IPS-18c (cell line): ENCODE results near the gene TMEM101.
"Not testable (repeated sequence)": the region's sequence is repeated elsewhere in the genome, so short reads cannot be mapped to it uniquely, and the experiment has no call there.

Source experiments
- H3K4me3 ChIP-seq: 2 replicates; pipeline ENCODE4 v1.7.0; 2013; ENCODE audit warnings: low read depth, mild to moderate bottlenecking, low read length, moderate library complexity; ENCODE audit not compliant: insufficient read depth
- H3K9me3 ChIP-seq: one replicate; pipeline ENCODE4 v1.6.1; 2013; ENCODE audit warnings: mild to moderate bottlenecking, low read length, moderate library complexity; ENCODE audit not compliant: control insufficient read depth, insufficient read depth

TMEM101 gene

GRCh38 chr17:43962479-43962878 lies 52.3 kb downstream of the TMEM101 start:
- H3K4me3 ChIP-seq, result no peak overlapping the region
- no peaks in the 10 kb centered on the region for H3K9me3 ChIP-seq

GRCh38 chr17:43961954-43962353 lies 52.8 kb downstream of the TMEM101 start:
- no peaks in the 10 kb centered on the region for H3K9me3 ChIP-seq
- no peak overlapping the region for H3K4me3 ChIP-seq

GRCh38 chr17:43961292-43961691 lies 53.5 kb downstream of the TMEM101 start:
- not testable (repeated sequence) for H3K4me3 ChIP-seq, H3K9me3 ChIP-seq
